M059J (cell line): ENCODE measurements around the gene MAN2C1. TPM values are rescaled to one million over a fixed set of nuclear protein-coding genes. Genes with fewer than 3 reads are reported as not detected.
"Not testable (repeated sequence)": the region's sequence is repeated elsewhere in the genome, so short reads cannot be mapped to it uniquely, and the experiment has no call there.

ENCODE experiments used
- DNase-seq: peaks from one replicate; pipeline ENCODE4 v3.0.0-alpha.2; 2012; ENCODE audit warnings: low read depth
- total RNA-seq: library from RNA; depleted of rRNA; stranded (reverse); fragments of >200 nt; shearing (Covaris generic); gene quantifications from 2 replicates; pipeline ENCODE4 v1.2.3, GENCODE V29; 2014; rRNA removed

The MAN2C1 gene
- 23.3 and 33.7 TPM in 2 replicates for total RNA-seq

DNA sequence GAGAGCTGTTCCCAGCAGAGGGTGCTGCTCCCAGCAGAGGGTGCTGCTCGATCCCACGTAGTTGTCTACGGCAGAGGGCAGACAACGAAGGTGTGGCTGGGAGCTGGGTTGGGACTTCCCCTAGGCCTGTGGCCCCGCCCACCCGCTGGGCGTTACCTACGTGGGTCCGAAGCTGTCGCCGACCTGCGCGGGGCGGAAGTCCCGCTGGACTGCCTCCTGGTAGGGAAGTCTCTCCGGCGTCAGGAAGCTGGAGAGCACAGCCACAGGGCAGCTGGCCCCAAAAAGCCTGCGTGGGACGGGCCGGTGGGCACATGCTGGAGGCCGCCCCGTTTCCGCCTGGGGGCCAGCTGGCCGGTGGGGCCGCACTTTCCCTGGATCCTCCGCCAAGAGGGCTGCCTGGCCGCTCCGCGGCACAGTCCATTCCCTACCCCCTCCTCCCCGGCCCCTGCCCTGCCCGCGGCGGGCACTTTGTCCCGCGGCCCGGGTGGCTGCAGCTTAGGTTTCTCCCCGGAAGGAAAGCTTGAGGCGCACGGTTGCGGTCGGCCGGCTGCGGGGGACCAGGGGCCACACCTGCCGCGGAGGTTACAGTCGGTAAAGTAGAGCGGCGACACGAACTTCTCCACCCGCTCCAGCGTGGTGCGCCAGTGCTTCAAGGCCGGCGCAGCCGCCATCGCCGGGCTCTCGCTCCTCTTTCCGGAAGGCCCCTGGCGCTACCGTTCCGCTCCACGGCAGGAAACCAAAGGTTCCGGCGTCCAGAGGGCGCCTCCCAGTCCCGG is at the start of gene MAN2C1:
Gene MAN2C1 (minus strand): TSS at position 695 of the 776 bp plus-strand sequence. CDS start 24 bp downstream, at position 671.
- peak; percentile 94 for DNase-seq

- DNase-seq: no peak
Measured at GRCh38 chr15:75416584-75416983, 48.2 kb upstream of the MAN2C1 start.

GRCh38 chr15:75410196-75410595 is 41.8 kb upstream of the MAN2C1 start:
- DNase-seq: no peak

DNA sequence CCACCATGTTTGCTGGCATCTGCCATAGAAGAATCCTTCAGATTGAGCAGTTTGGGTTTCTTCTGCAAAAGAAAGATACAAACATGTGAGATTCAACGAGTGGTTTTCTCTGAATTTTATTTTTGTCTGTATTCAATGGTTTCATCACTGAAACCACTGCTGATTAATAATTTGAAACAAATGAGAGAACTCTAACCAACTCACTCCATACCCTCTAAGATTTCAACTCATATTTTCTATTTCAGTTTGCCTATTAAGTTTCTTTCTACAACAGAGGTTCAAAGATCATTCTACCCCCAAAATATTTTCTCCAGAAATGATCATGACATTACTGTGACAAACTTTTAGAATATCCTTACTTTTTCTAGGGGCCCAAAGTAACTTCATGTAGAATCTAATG is 38.7 kb upstream of the MAN2C1 start:
- DNase-seq: no peak

- no peak for DNase-seq
Measured at GRCh38 chr15:75403892-75404291, 35.5 kb upstream of the MAN2C1 start.

GRCh38 chr15:75397494-75397893 is 29.1 kb upstream of the MAN2C1 start:
- DNase-seq: no peak

GRCh38 chr15:75389791-75390382 is 21.5 kb upstream of the MAN2C1 start:
- DNase-seq: no peak

GRCh38 chr15:75383986-75384385 is 15.6 kb upstream of the MAN2C1 start:
- not testable (repeated sequence) for DNase-seq

DNA sequence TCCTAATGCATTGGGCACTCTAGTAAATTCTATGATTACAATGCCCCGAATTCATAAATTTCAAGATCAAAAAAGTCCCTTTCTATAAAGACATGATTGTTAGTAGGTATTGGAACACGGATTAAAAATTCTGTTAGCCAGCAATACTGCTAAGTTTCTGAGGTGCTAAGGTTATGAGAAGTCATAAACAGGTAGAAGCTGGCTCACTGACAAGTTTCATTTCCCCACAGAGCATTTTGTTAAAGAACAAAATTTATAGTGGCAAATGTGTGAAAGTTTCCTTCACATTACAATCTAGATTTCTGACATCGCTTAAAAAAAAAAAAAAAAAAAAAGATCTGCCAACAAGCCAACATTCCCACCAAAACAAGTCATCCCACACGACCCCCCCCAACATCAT is 12.4 kb upstream of the MAN2C1 start:
- DNase-seq: no peak

GRCh38 chr15:75371901-75372688 is 3.7 kb upstream of the MAN2C1 start:
- no peak for DNase-seq

DNA sequence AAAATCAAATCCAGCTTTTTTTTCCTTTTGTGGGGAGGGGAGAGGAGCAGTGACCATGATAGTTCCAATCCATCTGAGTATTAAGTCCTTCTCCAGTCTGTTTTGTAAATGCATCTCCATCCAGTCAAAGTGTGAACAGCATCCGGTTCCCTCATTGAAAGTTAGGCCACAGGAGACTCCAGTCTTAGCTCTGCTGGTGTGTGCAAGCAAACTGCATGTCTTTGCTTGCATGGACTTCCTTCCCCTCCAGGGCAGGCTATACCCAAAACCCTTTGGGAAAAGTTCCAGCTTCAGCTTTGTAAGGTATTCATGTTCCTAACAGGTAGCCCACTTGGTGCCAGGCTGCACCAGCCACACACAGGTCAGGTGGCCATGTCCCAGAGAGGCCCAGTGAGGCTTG is 3.1 kb upstream of the MAN2C1 start:
- DNase-seq: no peak

DNA sequence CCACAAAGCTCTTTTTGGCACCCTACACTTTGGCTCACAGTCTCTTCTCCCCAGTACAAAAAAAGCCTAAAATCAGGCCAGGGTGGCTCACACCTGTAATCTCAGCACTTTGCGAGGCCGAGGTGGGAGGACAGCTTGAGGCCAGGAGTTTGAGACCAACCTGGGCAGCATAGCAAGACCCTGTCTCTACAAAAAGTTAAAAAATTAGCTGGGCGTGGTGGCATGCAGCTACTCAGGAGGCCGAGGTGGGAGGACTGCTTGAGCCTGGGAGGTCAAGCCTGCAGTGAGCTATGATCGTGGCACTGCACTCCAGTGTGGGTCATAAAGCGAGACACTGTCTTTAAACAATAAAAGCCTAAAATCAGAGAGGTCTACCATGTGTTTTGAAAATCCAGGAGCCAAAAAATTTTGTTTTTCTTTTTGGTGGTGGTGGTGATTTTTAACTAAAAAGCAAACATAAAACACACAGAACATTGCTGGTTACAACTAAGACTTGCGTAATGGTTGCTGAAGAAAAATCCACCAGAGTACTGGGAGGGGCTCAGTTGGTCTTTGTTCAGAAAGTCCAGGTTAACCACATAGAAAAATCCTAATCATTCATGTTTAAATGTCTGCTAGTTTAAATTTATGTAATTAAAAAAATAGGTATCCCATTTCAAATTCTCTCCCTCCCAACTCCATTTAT is 1.6 kb upstream of the MAN2C1 start:
- no peak for DNase-seq

DNA sequence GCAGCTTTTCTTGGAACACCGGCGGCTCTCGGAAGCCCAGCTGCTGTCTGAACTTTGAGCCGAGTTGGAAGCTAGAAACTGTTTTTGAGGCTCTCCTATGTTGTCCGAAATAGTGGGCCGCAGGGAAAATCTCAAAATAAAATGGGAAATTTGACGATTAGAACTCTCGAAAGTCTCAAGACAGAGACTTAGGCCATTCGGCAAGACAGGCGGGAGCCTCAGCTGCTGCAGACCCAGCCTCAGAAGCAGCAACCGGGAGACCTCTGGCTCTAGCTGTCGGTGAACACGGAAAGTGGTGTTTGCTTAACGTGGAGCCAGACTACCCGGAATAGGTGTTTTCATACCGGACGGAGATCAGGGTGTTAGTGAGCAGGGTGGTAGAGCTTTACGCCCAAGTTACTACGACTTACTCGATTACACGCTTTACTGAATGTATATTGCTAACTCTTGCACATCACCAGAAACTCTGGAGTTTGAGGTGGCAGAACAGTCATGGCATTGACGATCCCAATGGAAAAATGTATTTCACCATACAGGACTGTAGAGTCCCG is 357 bp upstream of the MAN2C1 start:
- DNase-seq: no peak

GRCh38 chr15:75367406-75367912 is 948 bp downstream of the MAN2C1 start:
- DNase-seq: no peak

DNA sequence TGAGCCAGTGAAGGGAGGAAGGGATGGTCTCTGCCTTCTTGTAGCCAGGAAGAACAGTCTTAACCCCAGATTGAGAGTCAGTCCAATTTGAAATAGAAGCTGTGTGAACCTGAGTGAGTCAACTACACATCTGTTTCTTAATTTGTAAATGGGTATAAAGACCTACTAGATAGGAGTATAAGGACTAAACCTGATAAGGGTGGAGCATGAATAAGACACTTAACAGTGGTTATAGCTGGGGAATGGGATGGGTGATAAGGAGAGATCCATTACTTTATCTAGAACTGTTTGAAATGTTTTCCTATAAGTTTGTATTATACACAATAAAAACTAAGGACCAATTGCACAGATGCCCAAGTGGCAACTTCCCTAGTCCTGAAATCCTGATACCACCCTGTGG is 1.4 kb downstream of the MAN2C1 start:
- no peak for DNase-seq

- no peak for DNase-seq
Measured at GRCh38 chr15:75366163-75366562, 2.2 kb downstream of the MAN2C1 start.

- DNase-seq: no peak
Measured at GRCh38 chr15:75364881-75365280, 3.5 kb downstream of the MAN2C1 start.

DNA sequence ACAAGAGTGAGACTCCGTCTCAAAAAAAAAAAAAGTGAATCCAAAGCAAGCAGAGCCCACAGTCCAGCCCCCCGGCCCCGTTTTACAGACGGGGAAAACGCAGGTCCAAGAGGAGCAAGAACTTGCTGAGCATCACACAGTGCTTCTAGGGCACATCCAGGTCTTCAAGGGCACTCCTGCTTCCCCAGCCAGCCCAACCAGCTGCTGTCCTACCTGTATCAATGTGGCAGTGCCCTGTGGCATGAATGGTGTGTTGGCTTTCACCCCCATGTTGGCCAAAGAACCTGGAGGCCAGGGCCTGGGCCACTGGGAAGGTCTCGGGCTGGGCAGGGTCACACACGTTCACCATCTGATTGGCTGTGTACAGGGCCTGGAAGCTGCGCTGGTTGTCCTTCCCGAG is 4.6 kb downstream of the MAN2C1 start:
- no peak for DNase-seq

GRCh38 chr15:75362642-75363249 is 5.7 kb downstream of the MAN2C1 start:
- DNase-seq: no peak

GRCh38 chr15:75361989-75362641 is 6.3 kb downstream of the MAN2C1 start:
- no peak for DNase-seq
